Measurements from ENCODE around the gene PASK. TPM values are rescaled to one million over a fixed set of nuclear protein-coding genes. Genes with fewer than 3 reads are reported as not detected.

Gene PASK
- total RNA-seq, 1 experiment from 2014 or later: 9.0 TPM

GRCh38 chr2:241179899-241180298 is 30.6 kb upstream of the PASK start:
- POLR2A ChIA-PET: interaction anchor here (1.2 kb wide), 1 partner anchor 28 kb away, joined by 3 read pairs; no protein-coding TSS in a partner anchor
- CTCF ChIA-PET: no interaction called here
- no peaks in the 10 kb centered on the region for H3K9me3 Mint-ChIP-seq (ENCODE audit: unreplicated experiment)

GRCh38 chr2:241178961-241179360 is 29.7 kb upstream of the PASK start:
- no TSS peak for BruUV-seq (replicated peaks)
- no peak for DNase-seq (ENCODE audit: unreplicated experiment)
- H3K27ac Mint-ChIP-seq (ENCODE audit: low read depth, unreplicated experiment): no peak overlapping the region
- H3K4me1 Mint-ChIP-seq (ENCODE audit: insufficient read depth, unreplicated experiment): no peaks in the 10 kb centered on the region
- POLR2A ChIA-PET: interaction anchor here (1.2 kb wide), 1 partner anchor 27 kb away, joined by 3 read pairs; no protein-coding TSS in a partner anchor
- CTCF ChIA-PET: interaction anchor here (1.1 kb wide), 1 partner anchor 339 kb away, joined by 3 read pairs; no protein-coding TSS in a partner anchor
- intact Hi-C loops (cut with micrococcal nuclease): no loop called here
- no peak overlapping the region for H3K4me3 Mint-ChIP-seq (ENCODE audit: unreplicated experiment)
- H3K36me3 Mint-ChIP-seq (ENCODE audit: insufficient read depth, unreplicated experiment): peaks cover 39% of the 10 kb centered on the region
- no peak for TF ChIP-seq CTCF (IDR thresholded peaks at IDR 0.05; ENCODE audit: unreplicated experiment)
- H3K9me3 Mint-ChIP-seq (ENCODE audit: unreplicated experiment): no peaks in the 10 kb centered on the region
- H3K27me3 Mint-ChIP-seq (ENCODE audit: insufficient read depth, unreplicated experiment): no peaks in the 10 kb centered on the region

More at GRCh38 chr2:241179899-241180298, 30.6 kb upstream of the PASK start:
- no TSS peak for BruUV-seq (replicated peaks)
- TF ChIP-seq CTCF (IDR thresholded peaks at IDR 0.05; ENCODE audit: unreplicated experiment): no peak
- H3K4me1 Mint-ChIP-seq (ENCODE audit: insufficient read depth, unreplicated experiment): no peaks in the 10 kb centered on the region
- intact Hi-C loops (cut with micrococcal nuclease): no loop called here
- H3K27me3 Mint-ChIP-seq (ENCODE audit: insufficient read depth, unreplicated experiment): no peaks in the 10 kb centered on the region
- no peak overlapping the region for H3K4me3 Mint-ChIP-seq (ENCODE audit: unreplicated experiment)
- H3K36me3 Mint-ChIP-seq (ENCODE audit: insufficient read depth, unreplicated experiment): peaks cover 36% of the 10 kb centered on the region
- no peak overlapping the region for H3K27ac Mint-ChIP-seq (ENCODE audit: low read depth, unreplicated experiment)
- DNase-seq (ENCODE audit: unreplicated experiment): no peak

GRCh38 chr2:241177526-241178334 is 28.5 kb upstream of the PASK start:
- H3K36me3 Mint-ChIP-seq (ENCODE audit: insufficient read depth, unreplicated experiment): peaks cover 43% of the 10 kb centered on the region
- no peaks in the 10 kb centered on the region for H3K27me3 Mint-ChIP-seq (ENCODE audit: insufficient read depth, unreplicated experiment)
- BruUV-seq (replicated peaks): no TSS peak
- CTCF ChIA-PET: interaction anchor here (0.7 kb wide), 1 partner anchor 482 kb away, joined by 3 read pairs; no protein-coding TSS in a partner anchor
- intact Hi-C loops (cut with micrococcal nuclease): no loop called here
- POLR2A ChIA-PET: no interaction called here
- H3K9me3 Mint-ChIP-seq (ENCODE audit: unreplicated experiment): no peaks in the 10 kb centered on the region
- H3K27ac Mint-ChIP-seq (ENCODE audit: low read depth, unreplicated experiment): no peak overlapping the region
- H3K4me1 Mint-ChIP-seq (ENCODE audit: insufficient read depth, unreplicated experiment): no peaks in the 10 kb centered on the region
- no peak overlapping the region for H3K4me3 Mint-ChIP-seq (ENCODE audit: unreplicated experiment)
- TF ChIP-seq CTCF (IDR thresholded peaks at IDR 0.05; ENCODE audit: unreplicated experiment): no peak
- DNase-seq (ENCODE audit: unreplicated experiment): no peak

- TF ChIP-seq CTCF (IDR thresholded peaks at IDR 0.05; ENCODE audit: unreplicated experiment): no peak
- Mint-ChIP-seq H3K27me3 (ENCODE audit: insufficient read depth, unreplicated experiment) (no peaks in the 10 kb centered on the region), H3K27ac (ENCODE audit: low read depth, unreplicated experiment) (no peak overlapping the region), H3K9me3 (ENCODE audit: unreplicated experiment) (peaks cover 19% of the 10 kb centered on the region), H3K4me3 (ENCODE audit: unreplicated experiment) (no peak overlapping the region), H3K36me3 (ENCODE audit: insufficient read depth, unreplicated experiment) (peaks cover 61% of the 10 kb centered on the region), H3K4me1 (ENCODE audit: insufficient read depth, unreplicated experiment) (no peaks in the 10 kb centered on the region)
- CTCF ChIA-PET: interaction anchor here (0.6 kb wide), 1 partner anchor 283 kb away, joined by 3 read pairs; no protein-coding TSS in a partner anchor
- intact Hi-C loops (cut with micrococcal nuclease): no loop called here
- DNase-seq (ENCODE audit: unreplicated experiment): no peak
- BruUV-seq (replicated peaks): no TSS peak
- POLR2A ChIA-PET: interaction anchor here (0.6 to 1.1 kb wide), 2 partner anchors 16 to 71 kb away, joined by 3 read pairs; partner anchors contain the start of gene MTERF4
Measured at GRCh38 chr2:241173557-241173956, 24.3 kb upstream of the PASK start.
